Activated CD4-positive, alpha-beta T cell treated with anti-CD3 and anti-CD28 coated beads for 4 hours (primary cell): ENCODE results near the gene RTN4RL1.

Experiments
- DNase-seq, 2 donors: peaks; one replicate each; pipeline ENCODE4 v3.0.0-alpha.2; 2020

The RTN4RL1 gene

GRCh38 chr17:1943436-1943831, 81.7 kb downstream of the RTN4RL1 start:
- no peak for DNase-seq

GRCh38 chr17:1942666-1943435, 82.3 kb downstream of the RTN4RL1 start:
- no peak for DNase-seq

- DNase-seq = no peak
Measured at GRCh38 chr17:1942066-1942365, 83.1 kb downstream of the RTN4RL1 start.

GRCh38 chr17:1941272-1942065, 83.7 kb downstream of the RTN4RL1 start:
- DNase-seq = no peak

GRCh38 chr17:1940810-1941185, 84.3 kb downstream of the RTN4RL1 start:
- no peak for DNase-seq

GRCh38 chr17:1939981-1940809, 84.9 kb downstream of the RTN4RL1 start:
- no peak for DNase-seq

- no peak for DNase-seq
Measured at GRCh38 chr17:1937461-1937860, 87.7 kb downstream of the RTN4RL1 start.

GRCh38 chr17:1936766-1937165, 88.4 kb downstream of the RTN4RL1 start:
- no peak for DNase-seq

- no peak for DNase-seq
Measured at GRCh38 chr17:1934901-1935300, 90.2 kb downstream of the RTN4RL1 start.

- no peak for DNase-seq
Measured at GRCh38 chr17:1933875-1934715, 91.0 kb downstream of the RTN4RL1 start.

- DNase-seq = no peak
Measured at GRCh38 chr17:1931844-1932579, 93.1 kb downstream of the RTN4RL1 start.

GRCh38 chr17:1930337-1930645, 94.8 kb downstream of the RTN4RL1 start:
- no peak for DNase-seq

GRCh38 chr17:1928976-1929375, 96.2 kb downstream of the RTN4RL1 start:
- DNase-seq = no peak

- no peak for DNase-seq
Measured at GRCh38 chr17:1920948-1921351, 104.2 kb downstream of the RTN4RL1 start.

- no peak for DNase-seq
Measured at GRCh38 chr17:1919201-1919600, 105.9 kb downstream of the RTN4RL1 start.

GRCh38 chr17:1918346-1919162, 106.6 kb downstream of the RTN4RL1 start:
- DNase-seq = no peak

- no peak for DNase-seq
Measured at GRCh38 chr17:1916963-1917715, 108.0 kb downstream of the RTN4RL1 start.

GRCh38 chr17:1916316-1916715, 108.8 kb downstream of the RTN4RL1 start:
- DNase-seq = no peak

- DNase-seq = no peak
Measured at GRCh38 chr17:1915889-1916288, 109.2 kb downstream of the RTN4RL1 start.

GRCh38 chr17:1914661-1915083, 110.5 kb downstream of the RTN4RL1 start:
- no peak for DNase-seq
